ENCODE data around the gene MUS81. TPM values are rescaled to one million over a fixed set of nuclear protein-coding genes. Genes with fewer than 3 reads are reported as not detected.
A peak's percentile ranks its signal among the peaks of the same experiment; 100 is the strongest.

The MUS81 gene
- total RNA-seq, 2 donors from 2014 or later = 41.8 to 48.2 TPM

DNA sequence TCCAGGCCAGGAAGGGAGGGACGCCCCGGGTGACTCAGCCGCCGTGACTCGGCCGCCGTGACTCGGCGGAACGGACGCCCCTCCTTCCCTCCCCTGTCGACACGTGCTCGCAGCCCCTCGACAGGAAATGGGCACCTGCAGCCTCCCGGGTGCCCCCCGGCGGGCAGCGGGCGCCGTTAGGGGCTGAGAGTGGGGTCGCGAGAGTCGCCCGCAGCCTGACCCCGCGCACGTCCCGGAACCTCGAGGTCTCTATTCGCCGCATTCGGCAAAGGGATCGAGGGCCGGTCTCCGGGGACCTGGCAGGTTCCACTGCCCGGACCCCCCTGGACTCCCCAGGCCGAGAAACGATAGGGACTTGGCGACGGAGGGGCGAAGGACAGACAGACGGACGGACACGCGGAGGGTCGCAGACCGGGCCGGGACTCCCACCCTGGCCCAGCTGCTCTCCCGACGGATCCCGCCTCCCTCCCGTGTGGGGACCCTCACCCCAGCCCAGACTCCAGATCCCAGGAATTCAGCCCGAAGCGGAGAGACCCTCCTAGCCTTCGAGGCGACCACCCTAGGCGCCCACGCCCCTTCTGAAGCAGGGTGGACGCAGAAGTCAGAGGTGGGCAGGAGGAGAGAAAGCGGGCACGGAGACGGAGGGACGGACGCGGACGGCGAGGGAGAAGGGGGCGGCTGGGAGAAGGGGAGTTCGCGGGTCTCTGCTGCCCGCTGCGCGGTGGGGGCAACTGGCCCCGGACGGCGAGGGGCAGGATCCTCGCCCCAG is 39.3 kb downstream of the MUS81 start:
- intact Hi-C loops (cut with DNase I) = no loop called here
- peak; percentile 95 for DNase-seq (ENCODE audit: low spot score)

GRCh38 chr11:65900125-65900898 is 40.1 kb downstream of the MUS81 start, which contains the start of gene FOSL1:
FOSL1 (minus strand) TSS chr11:65900388; CDS start chr11:65900339, 49 bp downstream.
- intact Hi-C loops (cut with DNase I) = no loop called here
- peak; percentile 97 for DNase-seq (ENCODE audit: low spot score)

- intact Hi-C loops (cut with DNase I) = no loop called here
- DNase-seq (ENCODE audit: low spot score) = no peak
These were observed 40.6 kb downstream of the MUS81 start for GRCh38 chr11:65900899-65901180.

GRCh38 chr11:65903068-65903481 is 42.8 kb downstream of the MUS81 start:
- no peak for DNase-seq (ENCODE audit: low spot score)

GRCh38 chr11:65903715-65904114 is 43.5 kb downstream of the MUS81 start:
- intact Hi-C loops (cut with DNase I) = no loop called here

More at GRCh38 chr11:65903068-65903481, 42.8 kb downstream of the MUS81 start:
- intact Hi-C loops (cut with DNase I) = no loop called here

DNA sequence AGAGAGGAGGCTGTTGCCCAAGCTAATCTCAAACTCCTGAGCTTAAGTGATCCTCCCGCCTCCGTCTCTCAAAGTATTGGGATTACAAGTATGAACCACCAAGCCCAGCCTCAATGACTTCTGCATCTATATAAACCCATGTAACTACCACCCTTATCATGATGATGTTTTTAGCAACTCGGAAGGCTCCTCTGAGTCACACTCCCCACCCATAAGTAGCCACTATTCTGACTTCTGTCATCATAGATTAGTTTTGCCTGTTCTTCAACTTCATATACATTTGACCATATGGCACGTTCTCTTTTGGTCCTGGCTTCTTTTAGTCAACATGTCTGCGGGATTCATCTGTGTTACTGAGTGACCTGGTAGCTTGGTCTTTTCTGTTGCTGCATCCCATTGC is 46.4 kb downstream of the MUS81 start:
- intact Hi-C loops (cut with DNase I) = no loop called here

More at GRCh38 chr11:65903715-65904114, 43.5 kb downstream of the MUS81 start:
- no peak for DNase-seq (ENCODE audit: low spot score)

GRCh38 chr11:65907878-65908277 is 47.6 kb downstream of the MUS81 start:
- DNase-seq (ENCODE audit: low spot score) = no peak
- intact Hi-C loops (cut with DNase I) = no loop called here

More for the DNA sequence above, 46.4 kb downstream of the MUS81 start:
- DNase-seq (ENCODE audit: low spot score) = no peak

DNA sequence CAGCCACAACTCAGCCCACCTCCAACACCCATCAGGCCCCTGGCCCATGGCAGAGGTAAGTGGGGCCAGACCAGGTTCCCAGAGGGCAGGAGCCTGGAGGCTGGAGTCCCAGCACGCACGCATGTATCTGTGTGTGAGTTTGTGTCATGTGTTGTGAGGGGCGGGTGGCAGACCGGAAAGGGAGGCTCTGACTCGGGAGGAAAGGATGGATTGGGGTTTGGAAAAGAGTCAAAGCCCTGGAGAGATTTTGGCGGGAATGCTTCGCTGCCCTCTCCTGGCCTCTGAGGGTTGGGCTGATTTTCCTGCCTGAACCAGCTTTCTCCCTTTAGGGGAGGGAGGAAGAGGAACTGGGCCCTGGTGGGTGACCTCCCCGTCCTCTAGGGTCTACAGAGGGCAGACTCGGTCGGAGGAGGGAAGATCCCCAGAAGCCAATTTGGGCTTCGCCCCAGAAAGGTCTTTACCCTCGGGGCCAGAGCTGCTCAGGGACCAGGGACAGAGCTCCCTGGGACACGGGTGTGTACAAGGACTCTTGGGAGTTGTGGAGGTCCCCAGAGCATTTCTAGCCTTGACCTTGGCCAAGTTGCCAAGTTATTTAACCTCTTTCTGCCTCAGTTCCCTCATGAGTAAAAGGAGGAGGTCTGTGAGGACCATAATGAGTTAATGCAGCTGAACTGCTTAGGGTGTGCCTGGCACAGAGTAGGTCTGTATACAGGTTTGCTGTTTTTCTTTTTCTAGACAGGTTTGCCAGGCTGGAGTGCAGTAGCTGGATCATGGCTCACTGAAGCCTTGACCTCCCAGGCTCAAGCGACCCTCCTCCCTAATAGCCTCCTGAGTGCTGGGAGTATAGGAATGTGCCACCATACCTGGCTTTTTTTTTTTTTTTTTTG is 51.7 kb downstream of the MUS81 start:
- DNase-seq (ENCODE audit: low spot score) = peak; percentile 90
- intact Hi-C loops (cut with DNase I) = no loop called here

DNA sequence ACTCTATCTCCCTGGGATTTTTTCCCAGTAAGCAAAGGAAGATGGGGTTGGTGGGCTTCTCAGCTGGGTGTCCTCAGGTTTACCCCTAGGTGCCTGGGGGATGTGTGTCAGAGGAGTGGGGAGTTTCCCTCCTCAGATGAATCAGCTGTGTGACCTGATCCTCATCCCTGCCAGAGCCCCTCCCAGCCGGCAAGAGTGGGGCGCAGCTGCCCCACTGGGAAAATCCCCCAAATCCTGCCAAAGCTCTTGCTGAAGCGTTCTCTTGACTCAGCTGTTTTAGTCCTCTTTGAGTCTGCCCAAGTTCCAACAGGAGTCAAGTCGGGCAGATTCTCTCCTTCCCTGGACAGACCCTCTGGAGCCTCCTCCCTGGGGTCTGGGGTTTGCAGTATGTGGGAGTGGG is 52.6 kb downstream of the MUS81 start:
- DNase-seq (ENCODE audit: low spot score) = peak; percentile 80
- intact Hi-C loops (cut with DNase I) = no loop called here

GRCh38 chr11:65915101-65915820 is 55.0 kb downstream of the MUS81 start:
- DNase-seq (ENCODE audit: low spot score) = no peak
- intact Hi-C loops (cut with DNase I) = no loop called here

DNA sequence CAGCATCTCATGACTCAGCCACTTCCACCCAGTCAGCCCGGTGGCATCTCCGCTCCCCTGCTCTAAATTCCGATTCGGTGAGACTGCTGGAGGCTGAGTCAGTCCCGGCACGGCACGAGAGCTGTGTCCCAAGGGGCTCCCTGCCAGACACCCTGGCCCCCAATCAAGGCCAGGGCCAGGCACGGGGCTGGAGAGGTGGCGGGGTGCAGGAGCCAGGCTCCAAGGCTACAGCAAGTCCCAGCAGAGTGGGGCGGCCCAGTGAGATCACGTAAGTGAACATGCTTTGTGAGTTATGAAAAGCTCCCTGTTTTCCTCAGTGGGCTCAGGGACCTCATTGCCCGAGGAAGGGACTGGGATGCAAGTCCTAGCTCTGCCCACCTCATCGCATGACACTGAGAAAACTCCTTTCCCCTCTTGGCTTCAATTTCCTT is 55.6 kb downstream of the MUS81 start:
- DNase-seq (ENCODE audit: low spot score) = peak; percentile 96
- intact Hi-C loops (cut with DNase I) = no loop called here

Other genes with a start within 250 kb of the MUS81 start
- gene MAP3K11, start 246.2 kb upstream of the MUS81 start, total RNA-seq = 10 to 100 TPM; 39.1 to 46.3 TPM
- 10 to 100 TPM; 21.3 to 22.6 TPM for gene PCNX3, start 244.7 kb upstream of the MUS81 start, total RNA-seq
- gene SIPA1, start 222.3 kb upstream of the MUS81 start, total RNA-seq = 10 to 100 TPM; 62.9 to 64.2 TPM
- 10 to 100 TPM; 57.6 to 80.8 TPM for gene RELA, start 197.5 kb upstream of the MUS81 start, total RNA-seq
- 10 to 100 TPM; 62.3 to 65.0 TPM for gene KAT5, start 148.2 kb upstream of the MUS81 start, total RNA-seq
- 10 to 100 TPM; 43.7 to 45.0 TPM for gene RNASEH2C, start 139.6 kb upstream of the MUS81 start, total RNA-seq
- 10 to 100 TPM; 10.7 to 15.3 TPM for gene AP5B1, start 79.5 kb upstream of the MUS81 start, total RNA-seq
- gene OVOL1, start 73.4 kb upstream of the MUS81 start, total RNA-seq = not detected
- under 1 TPM; 0.52 to 0.65 TPM for gene SNX32, start 26.5 kb upstream of the MUS81 start, total RNA-seq
- 100 to 1,000 TPM; 697 to 707 TPM for gene CFL1, start 2.3 kb upstream of the MUS81 start, total RNA-seq
- 100 to 1,000 TPM; 111 to 131 TPM for gene EFEMP2, start 12.4 kb downstream of the MUS81 start, total RNA-seq
- 1 to 10 TPM; 1.4 to 1.8 TPM for gene CTSW, start 19.4 kb downstream of the MUS81 start, total RNA-seq
- gene FIBP, start 28.0 kb downstream of the MUS81 start, total RNA-seq = 10 to 100 TPM; 39.7 to 40.8 TPM
- gene CCDC85B, start 30.2 kb downstream of the MUS81 start, total RNA-seq = 10 to 100 TPM; 31.8 to 36.7 TPM
- gene FOSL1, start 40.0 kb downstream of the MUS81 start, total RNA-seq = 10 to 100 TPM in 1 of 2 donors, 1 to 10 TPM in 1; 7.4 to 38.7 TPM
- gene C11orf68, start 58.6 kb downstream of the MUS81 start, total RNA-seq = 10 to 100 TPM; 35.7 to 36.0 TPM
- 10 to 100 TPM; 76.0 to 92.2 TPM for gene DRAP1, start 59.0 kb downstream of the MUS81 start, total RNA-seq
- gene TSGA10IP, start 85.0 kb downstream of the MUS81 start, total RNA-seq = not detected
- 10 to 100 TPM; 41.1 to 46.2 TPM for gene SART1, start 101.3 kb downstream of the MUS81 start, total RNA-seq
- gene EIF1AD, start 141.7 kb downstream of the MUS81 start, total RNA-seq = 10 to 100 TPM; 24.8 to 24.9 TPM
- 100 to 1,000 TPM; 115 to 119 TPM for gene BANF1, start 142.1 kb downstream of the MUS81 start, total RNA-seq
- under 1 TPM in 1 of 2 donors, not detected in 1; 0.56 TPM for gene CST6, start 151.6 kb downstream of the MUS81 start, total RNA-seq
- 1 to 10 TPM in 1 of 2 donors, under 1 TPM in 1; 0.24 to 1.1 TPM for gene CATSPER1, start 166.0 kb downstream of the MUS81 start, total RNA-seq
- gene GAL3ST3, start 188.7 kb downstream of the MUS81 start, total RNA-seq = 1 to 10 TPM in 1 of 2 donors, under 1 TPM in 1; 0.74 to 1.2 TPM
- 100 to 1,000 TPM; 117 to 140 TPM for gene SF3B2, start 191.9 kb downstream of the MUS81 start, total RNA-seq
- 10 to 100 TPM; 65.1 to 84.1 TPM for gene PACS1, start 209.8 kb downstream of the MUS81 start, total RNA-seq